Naive B cell (primary cell): ENCODE measurements around the gene VPS36. TPM values are rescaled to one million over a fixed set of nuclear protein-coding genes. Genes with fewer than 3 reads are reported as not detected.
"Not testable (repeated sequence)": the region's sequence is repeated elsewhere in the genome, so short reads cannot be mapped to it uniquely, and the experiment has no call there.

Experiments used
- ATAC-seq, 2 donors: fragments of 150-1000 bp; cut with Tn5 transposase; 2 replicates each; pipeline ENCODE4 v1.10.0; 2021; ENCODE audit warnings: low read depth in 2 of 2, mild to moderate bottlenecking in 2 of 2, moderate library complexity in 2 of 2
- DNase-seq: peaks from one replicate; pipeline ENCODE4 v3.0.0; 2022
- H3K27ac Mint-ChIP-seq, 6 donors: one replicate each; pipeline ENCODE4 v1.8.0; 2020 to 2022; ENCODE audit warnings: mild to moderate bottlenecking in 6 of 6, mixed read lengths in 6 of 6, moderate library complexity in 5 of 6, inconsistent platforms in 2 of 6
- H3K27me3 Mint-ChIP-seq, 3 donors: one replicate each; pipeline ENCODE4 v1.8.0; 2021 to 2022; ENCODE audit warnings: mixed read lengths in 3 of 3, mild to moderate bottlenecking in 1 of 3
- H3K36me3 Mint-ChIP-seq, 2 donors: one replicate each; pipeline ENCODE4 v1.8.0; 2020 to 2022; ENCODE audit warnings: mixed read lengths in 2 of 2, inconsistent platforms in 1 of 2, mild to moderate bottlenecking in 1 of 2
- H3K4me1 Mint-ChIP-seq, 3 donors: one replicate each; pipeline ENCODE4 v1.8.0; 2020 to 2022; ENCODE audit warnings: mixed read lengths in 3 of 3, inconsistent platforms in 1 of 3, mild to moderate bottlenecking in 1 of 3, moderate library complexity in 1 of 3
- H3K4me3 Mint-ChIP-seq, 8 donors: one replicate each; pipeline ENCODE4 v1.8.0; 2020 to 2022; ENCODE audit warnings: mild to moderate bottlenecking in 8 of 8, mixed read lengths in 8 of 8, moderate library complexity in 8 of 8, inconsistent platforms in 2 of 8
- H3K9me3 Mint-ChIP-seq, 7 donors: one replicate each; pipeline ENCODE4 v1.8.0; 2020 to 2022; ENCODE audit warnings: mixed read lengths in 7 of 7, mild to moderate bottlenecking in 5 of 7, inconsistent platforms in 2 of 7, moderate library complexity in 1 of 7
- polyA plus RNA-seq, 6 donors: library from polyadenylated mRNA; unstranded; fragments of 300-500 nt; fragmentation: Illumina TruSeq; gene quantifications; one replicate each; pipeline ENCODE4 v1.2.3, GENCODE V29; 2021; ENCODE audit warnings: low read depth in 6 of 6

The VPS36 gene
- polyA plus RNA-seq, 6 donors from 2014 or later = 34.3 to 50.4 (median 44.1) TPM

DNA sequence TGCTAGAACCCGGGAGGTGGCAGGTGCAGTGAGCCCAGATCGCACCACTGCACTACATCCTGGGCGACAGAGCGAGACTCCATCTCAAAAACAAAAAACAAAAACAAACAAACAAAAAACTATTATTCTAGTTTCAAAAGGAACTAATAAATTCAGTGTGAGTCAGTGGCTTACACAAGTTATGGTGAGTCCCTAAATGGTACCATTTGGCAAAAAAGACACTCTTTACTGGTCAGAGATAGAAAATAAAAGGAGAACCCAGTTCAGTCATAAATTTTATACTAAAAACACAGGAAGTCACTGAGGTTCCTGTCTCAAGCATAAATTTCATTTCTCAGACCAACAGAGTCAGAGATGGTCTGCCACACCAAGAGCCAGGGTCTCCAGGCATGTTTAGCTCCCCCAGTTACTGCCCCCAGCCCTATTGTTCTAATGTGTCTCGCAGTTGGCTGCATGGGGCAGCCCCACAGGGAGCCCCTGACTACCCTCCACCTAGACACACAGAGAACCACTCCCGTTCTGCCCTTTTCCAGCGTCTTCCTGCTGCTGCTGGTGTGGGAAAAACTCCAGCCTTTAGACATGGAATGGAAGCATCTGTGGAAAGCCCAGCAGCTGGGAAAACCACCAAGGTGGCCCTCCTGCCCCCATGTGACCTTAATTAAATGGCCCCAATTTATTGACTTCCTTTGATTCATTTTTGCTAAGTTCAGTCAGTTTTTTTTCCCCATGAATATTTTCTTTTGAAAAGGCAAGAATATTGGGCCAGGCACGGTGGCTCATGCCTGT, 56.7 kb downstream of the VPS36 start:
- no peaks in the 10 kb centered on the region for H3K9me3 Mint-ChIP-seq
- ATAC-seq (no peak), DNase-seq (no peak)
- peaks cover 5 to 18% (median 15%) of the 10 kb centered on the region in 3 donors for H3K27me3 Mint-ChIP-seq
- peak overlapping the region in 1 of 6 donors; percentile 40 for H3K27ac Mint-ChIP-seq
- H3K36me3 Mint-ChIP-seq = peaks cover 0 to 11% of the 10 kb centered on the region in 2 donors
- no peaks in the 10 kb centered on the region for H3K4me1 Mint-ChIP-seq
- no peak overlapping the region for H3K4me3 Mint-ChIP-seq

DNA sequence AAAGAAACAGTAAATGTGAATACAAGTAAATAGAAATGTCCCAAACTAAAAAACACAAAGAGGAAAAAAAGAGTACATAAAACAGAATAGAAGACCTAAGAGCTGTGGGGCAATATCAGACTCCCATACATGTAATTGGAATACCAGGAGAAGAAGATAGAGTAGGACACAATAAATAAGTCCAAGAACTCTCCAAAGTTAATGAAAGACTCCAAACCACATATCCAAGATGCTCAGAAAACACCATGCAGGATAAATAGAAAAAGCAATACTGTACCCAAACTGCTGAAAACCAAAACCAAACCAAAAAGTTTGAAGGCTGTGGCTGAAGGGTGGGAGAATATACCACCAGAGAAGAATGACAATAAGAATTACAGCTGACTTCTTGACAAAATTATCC, 62.7 kb downstream of the VPS36 start:
- Mint-ChIP-seq H3K4me1 (no peaks in the 10 kb centered on the region), H3K27me3 (no peaks in the 10 kb centered on the region), H3K4me3 (no peak overlapping the region), H3K27ac (no peak overlapping the region), H3K9me3 (peaks cover 0 to under 1% (median 0%) of the 10 kb centered on the region in 7 donors), H3K36me3 (no peaks in the 10 kb centered on the region)
- no peak for DNase-seq
- no peak for ATAC-seq

DNA sequence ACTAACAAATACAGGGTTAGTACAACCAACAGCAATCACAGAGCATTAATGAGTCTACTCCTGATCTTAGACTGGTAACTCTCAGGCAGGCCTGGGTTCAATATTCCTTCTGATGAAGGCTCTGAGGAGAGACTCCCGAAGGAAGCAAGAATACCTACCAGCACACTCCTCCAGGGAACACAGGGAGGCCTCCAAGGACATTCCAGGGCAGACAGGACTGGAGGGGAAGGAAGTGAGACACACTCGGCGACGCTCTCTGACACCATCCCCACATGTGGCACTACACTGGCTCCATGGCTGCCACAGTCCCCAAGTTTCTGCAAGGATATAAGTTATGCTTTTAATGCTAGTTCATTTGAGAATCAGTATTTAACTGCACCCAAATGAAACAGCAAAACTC, 64.6 kb downstream of the VPS36 start:
- peaks cover 0 to 2% (median 0%) of the 10 kb centered on the region in 7 donors for H3K9me3 Mint-ChIP-seq
- H3K27ac Mint-ChIP-seq = no peak overlapping the region
- DNase-seq = no peak
- H3K4me1 Mint-ChIP-seq = no peaks in the 10 kb centered on the region
- no peak for ATAC-seq
- no peak overlapping the region for H3K4me3 Mint-ChIP-seq
- H3K27me3 Mint-ChIP-seq = no peaks in the 10 kb centered on the region
- no peaks in the 10 kb centered on the region for H3K36me3 Mint-ChIP-seq

DNA sequence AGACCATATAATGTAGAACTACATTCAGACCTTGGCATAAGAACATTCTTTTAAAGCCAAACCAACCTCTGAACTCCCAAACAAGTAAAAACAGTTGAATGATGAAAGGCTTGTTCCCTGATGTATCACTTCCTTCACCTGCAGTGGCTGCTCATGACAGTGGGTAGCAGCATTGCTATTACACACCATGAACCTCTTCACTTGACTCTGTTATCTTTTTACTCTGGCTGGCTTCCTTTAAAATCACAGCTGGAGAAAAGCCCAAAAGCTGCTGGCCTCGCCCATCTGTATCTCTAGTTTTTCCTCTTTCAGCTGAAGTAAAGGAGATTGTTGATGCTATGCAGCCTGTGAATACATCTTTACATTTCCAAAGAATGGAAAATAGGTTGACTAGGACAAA, 67.1 kb downstream of the VPS36 start:
- ATAC-seq = no peak
- Mint-ChIP-seq H3K27ac (no peak overlapping the region), H3K36me3 (no peaks in the 10 kb centered on the region)

DNA sequence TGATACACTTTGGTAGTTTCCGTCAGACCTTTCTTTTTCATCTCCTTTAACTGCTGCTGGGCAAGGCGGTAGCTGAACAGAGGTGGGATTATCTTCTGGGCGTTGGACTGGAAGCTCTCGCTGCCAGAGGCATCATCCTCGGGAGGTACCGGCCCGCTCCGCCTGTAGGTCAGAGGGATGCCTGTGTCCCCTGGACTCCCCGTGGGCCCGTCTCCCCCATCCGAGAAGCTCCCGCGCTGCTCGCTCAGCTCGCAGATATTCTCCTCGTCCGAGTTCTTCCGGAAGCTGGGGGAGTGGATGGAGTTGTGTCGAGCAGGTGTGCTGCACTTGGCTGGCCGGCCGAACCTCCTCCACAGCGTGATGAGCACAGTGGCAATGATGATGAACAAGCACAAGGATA, 72.1 kb downstream of the VPS36 start:
- Mint-ChIP-seq H3K27me3 (peaks cover 0 to 1% (median 0%) of the 10 kb centered on the region in 3 donors), H3K4me1 (no peaks in the 10 kb centered on the region), H3K9me3 (peaks cover 0 to 2% (median 0%) of the 10 kb centered on the region in 7 donors), H3K27ac (no peak overlapping the region), H3K4me3 (no peak overlapping the region), H3K36me3 (no peaks in the 10 kb centered on the region)
- no peak for DNase-seq
- ATAC-seq = no peak

More for the DNA sequence above, 67.1 kb downstream of the VPS36 start:
- peaks cover 0 to 2% (median 0%) of the 10 kb centered on the region in 7 donors for H3K9me3 Mint-ChIP-seq
- DNase-seq = no peak
- H3K4me1 Mint-ChIP-seq = no peaks in the 10 kb centered on the region
- H3K4me3 Mint-ChIP-seq = no peak overlapping the region
- no peaks in the 10 kb centered on the region for H3K27me3 Mint-ChIP-seq

- H3K27me3 Mint-ChIP-seq = peaks cover 0 to 6% (median 0%) of the 10 kb centered on the region in 3 donors
- peaks cover 0 to 2% (median 0%) of the 10 kb centered on the region in 7 donors for H3K9me3 Mint-ChIP-seq
- no peak overlapping the region for H3K4me3 Mint-ChIP-seq
- no peaks in the 10 kb centered on the region for H3K4me1 Mint-ChIP-seq
- ATAC-seq (no peak), DNase-seq (no peak)
- no peak overlapping the region for H3K27ac Mint-ChIP-seq
- no peaks in the 10 kb centered on the region for H3K36me3 Mint-ChIP-seq
Measured at GRCh38 chr13:52377898-52378297, 72.5 kb downstream of the VPS36 start.

DNA sequence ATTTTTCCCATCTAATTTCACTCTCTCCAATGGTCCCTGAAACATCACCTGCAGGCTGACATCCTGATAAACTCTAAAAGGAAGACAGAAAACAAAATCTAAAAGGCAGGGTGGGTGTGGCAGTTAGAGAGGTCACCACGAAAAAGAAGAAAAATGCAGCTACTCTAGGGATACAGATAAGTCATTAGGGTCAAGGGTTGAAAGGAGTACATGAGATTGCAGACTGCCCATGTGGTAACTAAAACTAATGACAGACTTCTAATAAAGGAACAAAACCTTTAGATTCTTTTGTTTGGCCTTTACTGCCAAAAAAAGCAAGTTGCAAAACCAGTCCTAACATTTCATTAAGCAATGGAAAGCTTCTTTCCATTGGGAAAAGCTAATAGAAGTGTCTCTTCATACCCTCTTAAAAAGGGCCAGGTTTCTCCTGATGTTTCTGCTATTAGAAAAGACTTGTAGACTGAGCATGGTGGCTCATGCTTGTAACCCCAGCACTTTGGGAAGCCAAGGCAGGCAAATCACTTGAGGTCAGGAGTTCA, 75.5 kb downstream of the VPS36 start:
- ATAC-seq (no peak), DNase-seq (no peak)
- Mint-ChIP-seq H3K36me3 (no peaks in the 10 kb centered on the region), H3K27ac (no peak overlapping the region), H3K4me1 (no peaks in the 10 kb centered on the region), H3K27me3 (peaks cover 0 to 6% (median 0%) of the 10 kb centered on the region in 3 donors), H3K9me3 (no peaks in the 10 kb centered on the region), H3K4me3 (no peak overlapping the region)

DNA sequence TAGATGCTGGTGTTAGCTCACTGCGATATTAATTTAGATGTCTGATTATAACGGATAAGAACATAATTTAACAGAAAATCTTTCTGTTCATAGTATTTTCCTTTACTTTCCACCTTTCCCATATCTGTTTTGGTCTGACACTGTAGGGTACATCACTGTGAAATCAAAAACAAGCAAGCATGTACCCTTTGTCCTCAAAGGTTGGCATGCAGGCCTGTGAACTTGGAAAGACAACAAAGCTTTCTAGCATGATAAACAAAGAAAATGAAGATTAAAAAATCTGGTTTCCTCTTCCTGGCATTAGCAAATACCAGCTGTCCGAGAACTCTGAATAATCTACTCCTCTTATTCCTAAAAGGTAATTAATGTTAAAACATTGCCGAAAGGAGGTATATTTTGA, 76.0 kb downstream of the VPS36 start:
- H3K27ac Mint-ChIP-seq = no peak overlapping the region
- H3K9me3 Mint-ChIP-seq = no peaks in the 10 kb centered on the region
- ATAC-seq = no peak
- no peaks in the 10 kb centered on the region for H3K4me1 Mint-ChIP-seq
- DNase-seq = no peak
- no peak overlapping the region for H3K4me3 Mint-ChIP-seq
- peaks cover 0 to 6% (median 0%) of the 10 kb centered on the region in 3 donors for H3K27me3 Mint-ChIP-seq
- no peaks in the 10 kb centered on the region for H3K36me3 Mint-ChIP-seq

GRCh38 chr13:52373277-52373676, 77.2 kb downstream of the VPS36 start:
- not testable (repeated sequence) for H3K9me3 Mint-ChIP-seq, H3K27ac Mint-ChIP-seq, H3K36me3 Mint-ChIP-seq, ATAC-seq, H3K27me3 Mint-ChIP-seq, H3K4me1 Mint-ChIP-seq, DNase-seq, H3K4me3 Mint-ChIP-seq

DNA sequence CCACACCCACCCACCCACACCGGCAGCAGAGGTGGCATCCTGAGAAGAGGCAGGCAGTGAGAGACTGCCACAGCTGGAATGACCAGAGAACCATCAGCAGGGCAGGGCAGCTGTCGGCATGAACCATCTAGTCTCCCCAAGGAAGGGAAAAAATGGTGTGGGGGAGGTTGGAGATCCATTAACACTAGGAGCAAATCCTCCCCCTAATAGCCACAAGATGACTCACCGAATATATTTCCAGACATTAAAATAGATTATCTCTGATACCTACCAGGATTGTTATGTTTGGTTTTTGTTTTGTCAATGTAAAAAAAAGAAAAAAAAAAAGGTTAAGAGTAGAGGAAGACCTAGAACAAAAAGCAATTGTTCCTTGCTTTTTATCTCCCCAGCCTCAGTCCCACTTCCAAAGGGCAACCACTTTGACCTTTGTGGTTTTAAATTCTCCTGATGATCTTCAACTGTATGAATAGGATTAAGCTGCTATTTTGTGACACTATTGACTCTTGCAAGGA, 78.6 kb downstream of the VPS36 start:
- no peak overlapping the region for H3K4me3 Mint-ChIP-seq
- no peak for ATAC-seq
- no peaks in the 10 kb centered on the region for H3K9me3 Mint-ChIP-seq
- no peaks in the 10 kb centered on the region for H3K4me1 Mint-ChIP-seq
- DNase-seq = no peak
- no peak overlapping the region for H3K27ac Mint-ChIP-seq
- H3K27me3 Mint-ChIP-seq = peaks cover 0 to 6% (median 0%) of the 10 kb centered on the region in 3 donors
- H3K36me3 Mint-ChIP-seq = no peaks in the 10 kb centered on the region

DNA sequence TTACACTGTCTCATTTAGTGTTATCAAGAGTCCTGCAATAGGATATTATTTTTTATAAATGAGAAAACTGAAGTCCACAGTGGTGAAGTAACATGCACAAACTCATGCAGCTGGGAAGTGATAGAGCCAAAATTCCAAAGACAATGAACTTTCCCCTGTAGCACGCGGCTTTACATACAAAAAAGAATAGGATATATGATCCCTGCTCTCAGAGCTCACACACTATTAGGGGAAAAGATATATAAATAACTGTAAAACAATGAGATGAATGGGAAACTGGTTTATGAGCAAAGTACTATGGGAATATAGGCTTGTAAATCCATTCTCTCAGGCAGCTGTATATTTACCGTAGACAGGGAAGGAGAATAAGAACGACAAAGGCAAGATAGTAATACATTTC, 84.1 kb downstream of the VPS36 start:
- DNase-seq = no peak
- no peak for ATAC-seq
- H3K4me3 Mint-ChIP-seq = no peak overlapping the region
- H3K4me1 Mint-ChIP-seq = no peaks in the 10 kb centered on the region
- H3K36me3 Mint-ChIP-seq = no peaks in the 10 kb centered on the region
- no peak overlapping the region for H3K27ac Mint-ChIP-seq
- H3K27me3 Mint-ChIP-seq = peaks cover 9 to 16% (median 14%) of the 10 kb centered on the region in 3 donors
- no peaks in the 10 kb centered on the region for H3K9me3 Mint-ChIP-seq

Other genes starting within 250 kb of the VPS36 start
- gene THSD1, start 44.5 kb downstream of the VPS36 start, polyA plus RNA-seq = under 1 TPM in 1 of 6 donors, not detected in 5; 0.27 TPM
- 10 to 100 TPM; 16.5 to 32.3 (median 25.2) TPM for gene CKAP2, start 4.8 kb upstream of the VPS36 start, polyA plus RNA-seq
- gene HNRNPA1L2, start 191.8 kb upstream of the VPS36 start, polyA plus RNA-seq = 10 to 100 TPM in 1 of 6 donors, 1 to 10 TPM in 5; 1.8 to 11.8 (median 7.7) TPM
- gene SUGT1, start 202.2 kb upstream of the VPS36 start, polyA plus RNA-seq = 10 to 100 TPM; 39.0 to 51.3 (median 46.0) TPM